GM12878 (cell line): ENCODE results near the gene MAML2.

ENCODE experiments used
- ATF3 ChIP-seq: IDR thresholded peaks from 2 replicates; pipeline ENCODE4 v1.6.1; 2011; ENCODE audit warnings: low read depth, mild to moderate bottlenecking, low read length, moderate library complexity, borderline replicate concordance; ENCODE audit errors: extremely low read depth
- BMI1 ChIP-seq: fragments of 450-650 bp; IDR thresholded peaks from 2 replicates; pipeline ENCODE4 v1.6.1; 2016; ENCODE audit warnings: mild to moderate bottlenecking, moderate library complexity, borderline replicate concordance
- CEBPB ChIP-seq, 2 experiments: fragments of 150-350 bp in 1 of 2; IDR thresholded peaks; 2 replicates each; pipeline ENCODE4 v1.6.1; 2012 to 2014; ENCODE audit warnings: low read depth in 2 of 2, low read length in 2 of 2, borderline replicate concordance in 1 of 2, inconsistent platforms in 1 of 2
- CTCF ChIP-seq, 3 experiments: IDR thresholded peaks in 2 of 3; conservative IDR thresholded peaks in 1 of 3; 2 replicates each; pipeline ENCODE4 v1.5.1; 2011; ENCODE audit warnings: low read depth in 3 of 3, low read length in 3 of 3, mild to moderate bottlenecking in 3 of 3, control low read depth in 2 of 3, moderate library complexity in 2 of 3, inconsistent platforms in 1 of 3, mixed read lengths in 1 of 3; ENCODE audit not compliant: control insufficient read depth in 2 of 3, insufficient read depth in 1 of 3; ENCODE audit errors: extremely low read depth in 1 of 3
- HDGF ChIP-seq: fragments of 450-650 bp; IDR thresholded peaks from 2 replicates; pipeline ENCODE4 v1.6.1; 2016; ENCODE audit warnings: antibody characterized with exemption
- KLF5 ChIP-seq: fragments of 450-650 bp; IDR thresholded peaks from 2 replicates; pipeline ENCODE4 v1.6.1; 2014; ENCODE audit warnings: mild to moderate bottlenecking; ENCODE audit not compliant: partially characterized antibody
- POLR2A ChIP-seq: IDR thresholded peaks from 2 replicates; pipeline ENCODE4 v1.6.1; 2011; ENCODE audit warnings: low read depth, mild to moderate bottlenecking, low read length
- REST ChIP-seq: IDR thresholded peaks from 2 replicates; pipeline ENCODE4 v1.6.1; 2012; ENCODE audit warnings: mild to moderate bottlenecking, low read depth, low read length
- SP1 ChIP-seq: IDR thresholded peaks from one replicate; pipeline ENCODE4 v1.6.1; 2011; ENCODE audit warnings: low read depth, low read length
- SUPT20H ChIP-seq: IDR thresholded peaks from 2 replicates; pipeline ENCODE4 v1.6.1; 2011; ENCODE audit warnings: low read depth, mild to moderate bottlenecking, low read length, moderate library complexity, borderline replicate concordance; ENCODE audit not compliant: control insufficient read depth
- TAF1 ChIP-seq: IDR thresholded peaks from 2 replicates; pipeline ENCODE4 v1.6.1; 2011; ENCODE audit warnings: mild to moderate bottlenecking, low read depth, low read length, borderline replicate concordance
- ZNF217 ChIP-seq: fragments of 450-650 bp; IDR thresholded peaks from 2 replicates; pipeline ENCODE4 v1.6.1; 2017; ENCODE audit warnings: antibody characterized with exemption, mild to moderate bottlenecking
- ZNF274 ChIP-seq: IDR thresholded peaks from one replicate; pipeline ENCODE4 v1.8.0; 2011; ENCODE audit not compliant: insufficient read length, insufficient read depth
- ZNF384 ChIP-seq: IDR thresholded peaks from 2 replicates; pipeline ENCODE4 v1.6.1; 2012; ENCODE audit warnings: low read depth, mild to moderate bottlenecking, low read length, improper control_type of control experiment, borderline replicate concordance

GRCh38 chr11:96293598-96294021 is 49.4 kb downstream of the MAML2 start:
- TF ChIP-seq CTCF (IDR thresholded peaks at IDR 0.05 in 2 of 3, conservative IDR thresholded peaks at IDR 0.05 in 1 of 3; ENCODE audit: control insufficient read depth in 2 of 3, extremely low read depth in 1 of 3, insufficient read depth in 1 of 3, low read depth in 3 of 3, low read length in 3 of 3) (no peak), POLR2A (no peak), ZNF384 (no peak), ZNF274 (no peak), ZNF217 (no peak), KLF5 (no peak), SUPT20H (no peak), ATF3 (no peak), CEBPB (IDR thresholded peaks at IDR 0.05; ENCODE audit: borderline replicate concordance in 1 of 2, low read depth in 2 of 2, low read length in 2 of 2) (no peak), HDGF (no peak), BMI1 (no peak), SP1 (no peak), REST (no peak), TAF1 (no peak)
